Measurements from ENCODE around the gene TBX15. TPM values are rescaled to one million over a fixed set of nuclear protein-coding genes. Genes with fewer than 3 reads are reported as not detected.
"Not testable (repeated sequence)": the region's sequence is repeated elsewhere in the genome, so short reads cannot be mapped to it uniquely, and the experiment has no call there.

Gene TBX15
- total RNA-seq, 1 experiment from 2014 or later: 1.9 TPM

- Histone ChIP-seq H3K27ac (ENCODE audit: low read length) (no peak overlapping the region), H3K4me1 (ENCODE audit: control insufficient read depth, insufficient read depth, low read length) (no peaks in the 10 kb centered on the region), H3K9me3 (ENCODE audit: control insufficient read depth, insufficient read depth, low read depth, low read length) (no peaks in the 10 kb centered on the region), H3K4me3 (ENCODE audit: low read depth in 2 of 2, low read length in 2 of 2) (no peak overlapping the region), H3K36me3 (ENCODE audit: control insufficient read depth, insufficient read depth, low read length) (no peaks in the 10 kb centered on the region), H3K27me3 (ENCODE audit: control insufficient read depth, insufficient read depth, low read length) (no peaks in the 10 kb centered on the region)
- DNase-seq (ENCODE audit: low read depth, low spot score): no peak
- BruUV-seq (replicated peaks): no TSS peak
- TF ChIP-seq POLR2AphosphoS5 (IDR thresholded peaks at IDR 0.05; ENCODE audit: low read depth, low read length): no peak
- no peak for TF ChIP-seq TCF7L2 (IDR thresholded peaks at IDR 0.05; ENCODE audit: low read depth, low read length)
- TF ChIP-seq SIN3A (IDR thresholded peaks at IDR 0.05; ENCODE audit: borderline replicate concordance, insufficient read depth, low read depth, low read length): no peak
- no peak for TF ChIP-seq REST (IDR thresholded peaks at IDR 0.05; ENCODE audit: insufficient read depth in 1 of 2, low read depth in 2 of 2, low read length in 1 of 2)
- TF ChIP-seq CTCF (IDR thresholded peaks at IDR 0.05): no peak
- CTCF ChIA-PET: no interaction called here
- intact Hi-C loops (cut with micrococcal nuclease; ENCODE audit: unreplicated experiment): no loop called here
- no peak for ATAC-seq
- in situ Hi-C loops (cut with HindIII; ENCODE audit: low pct_unique_long_range_greater_than_20kb, low sequenced_read_pairs): no loop called here
- POLR2A ChIA-PET: no interaction called here
Measured at GRCh38 chr1:118958140-118958539, 30.0 kb downstream of the TBX15 start.

GRCh38 chr1:118957579-118957978 is 30.6 kb downstream of the TBX15 start:
- BruUV-seq (replicated peaks); H3K4me3 ChIP-seq (ENCODE audit: low read depth in 2 of 2, low read length in 2 of 2); in situ Hi-C loops (cut with HindIII; ENCODE audit: low pct_unique_long_range_greater_than_20kb, low sequenced_read_pairs); H3K36me3 ChIP-seq (ENCODE audit: control insufficient read depth, insufficient read depth, low read length); H3K27me3 ChIP-seq (ENCODE audit: control insufficient read depth, insufficient read depth, low read length); DNase-seq (ENCODE audit: low read depth, low spot score); H3K27ac ChIP-seq (ENCODE audit: low read length); ATAC-seq; H3K4me1 ChIP-seq (ENCODE audit: control insufficient read depth, insufficient read depth, low read length); CTCF ChIA-PET; intact Hi-C loops (cut with micrococcal nuclease; ENCODE audit: unreplicated experiment); H3K9me3 ChIP-seq (ENCODE audit: control insufficient read depth, insufficient read depth, low read depth, low read length); POLR2A ChIA-PET: not testable (repeated sequence)

GRCh38 chr1:118954301-118954905 is 33.7 kb downstream of the TBX15 start:
- no peak overlapping the region for H3K4me3 ChIP-seq (ENCODE audit: low read depth in 2 of 2, low read length in 2 of 2)
- ChIA-PET POLR2A (no interaction called here), CTCF (no interaction called here)
- in situ Hi-C loops (cut with HindIII; ENCODE audit: low pct_unique_long_range_greater_than_20kb, low sequenced_read_pairs) (no loop called here), intact Hi-C loops (cut with micrococcal nuclease; ENCODE audit: unreplicated experiment) (no loop called here)
- H3K36me3 ChIP-seq (ENCODE audit: control insufficient read depth, insufficient read depth, low read length): no peaks in the 10 kb centered on the region
- no peaks in the 10 kb centered on the region for H3K9me3 ChIP-seq (ENCODE audit: control insufficient read depth, insufficient read depth, low read depth, low read length)
- DNase-seq (ENCODE audit: low read depth, low spot score): no peak
- H3K27me3 ChIP-seq (ENCODE audit: control insufficient read depth, insufficient read depth, low read length): no peaks in the 10 kb centered on the region
- BruUV-seq (replicated peaks): no TSS peak
- TF ChIP-seq SIN3A (IDR thresholded peaks at IDR 0.05; ENCODE audit: borderline replicate concordance, insufficient read depth, low read depth, low read length): no peak
- no peak for TF ChIP-seq TCF7L2 (IDR thresholded peaks at IDR 0.05; ENCODE audit: low read depth, low read length)
- no peak for TF ChIP-seq POLR2AphosphoS5 (IDR thresholded peaks at IDR 0.05; ENCODE audit: low read depth, low read length)
- no peak for TF ChIP-seq REST (IDR thresholded peaks at IDR 0.05; ENCODE audit: insufficient read depth in 1 of 2, low read depth in 2 of 2, low read length in 1 of 2)
- TF ChIP-seq CTCF (IDR thresholded peaks at IDR 0.05): no peak
- H3K27ac ChIP-seq (ENCODE audit: low read length): no peak overlapping the region
- no peaks in the 10 kb centered on the region for H3K4me1 ChIP-seq (ENCODE audit: control insufficient read depth, insufficient read depth, low read length)
- ATAC-seq: no peak
